ENCODE data around the gene SLC6A5.

SLC6A5 gene

DNA sequence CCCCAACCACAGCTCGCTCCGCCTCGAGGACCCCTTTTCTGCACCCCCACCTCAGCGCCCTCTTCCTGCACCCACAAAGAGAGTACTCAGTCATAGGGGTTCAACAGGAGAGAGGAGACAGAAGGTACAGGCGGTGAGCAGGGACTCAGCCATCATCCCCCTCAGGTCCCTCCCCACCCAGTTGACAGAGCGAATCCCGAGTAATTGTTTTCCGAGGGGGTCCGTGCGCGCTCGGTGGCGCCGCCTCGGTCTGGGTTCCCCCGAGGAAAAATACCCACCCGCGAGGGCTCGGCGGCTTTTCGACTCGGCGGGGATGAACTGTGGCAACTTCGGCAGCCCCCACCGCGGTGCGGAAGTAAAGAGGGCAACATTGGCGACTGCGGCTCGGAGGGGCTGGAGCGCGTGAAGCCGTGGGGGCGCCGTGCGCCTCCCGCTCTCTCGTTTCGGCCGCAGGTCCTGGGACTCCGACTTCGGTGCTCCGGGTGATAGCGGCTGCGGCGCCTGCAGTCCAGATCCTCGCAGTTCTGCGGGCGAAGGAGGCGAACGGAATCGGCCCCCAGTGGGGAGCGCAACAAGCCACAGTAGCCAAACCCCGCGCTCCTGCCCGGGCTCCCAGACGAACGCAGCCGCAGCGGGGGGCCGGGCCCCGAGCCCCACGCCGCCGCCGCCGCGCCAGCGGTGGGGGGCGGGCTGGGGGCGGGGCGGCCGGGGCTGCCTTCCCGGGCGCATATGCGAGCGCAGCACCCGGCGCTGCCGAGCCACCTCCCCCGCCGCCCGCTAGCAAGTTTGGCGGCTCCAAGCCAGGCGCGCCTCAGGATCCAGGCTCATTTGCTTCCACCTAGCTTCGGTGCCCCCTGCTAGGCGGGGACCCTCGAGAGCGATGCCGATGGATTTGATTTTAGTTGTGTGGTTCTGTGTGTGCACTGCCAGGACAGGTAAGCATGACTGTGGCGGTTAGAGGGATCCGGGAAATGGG is 69.7 kb downstream of the SLC6A5 start, which contains the start of gene NELL1:
NELL1 (plus strand) TSS at position 743 of the 976 bp plus-strand sequence.
- Histone ChIP-seq H2BK120ac (ENCODE audit: low read depth, low read length) (peak within 1 kb of the TSS; percentile 36), H3K4me2 (ENCODE audit: insufficient read depth, low read length, poor library complexity, severe bottlenecking) (peak within 1 kb of the TSS; percentile 98), H2AFZ (ENCODE audit: low read length) (peak within 1 kb of the TSS; percentile 83), H3K27ac (replicated peaks; ENCODE audit: low read length) (no peak within 1 kb of the TSS), H3K4me1 (ENCODE audit: control insufficient read depth in 2 of 2, insufficient read depth in 1 of 2, low read depth in 1 of 2, low read length in 2 of 2) (peaks cover 3 to 10% of the 10 kb centered on the region in 2 donors), H3K9me3 (replicated peaks in 1 of 2; ENCODE audit: control insufficient read depth in 2 of 2, insufficient read depth in 1 of 2, low read depth in 1 of 2, low read length in 2 of 2) (no peaks in the 10 kb centered on the region), H3K18ac (ENCODE audit: low read length) (peak within 1 kb of the TSS; percentile 54), H2AK5ac (ENCODE audit: low read depth, low read length) (no peak within 1 kb of the TSS), H4K91ac (ENCODE audit: low read depth, low read length, poor library complexity) (no peak within 1 kb of the TSS), H2BK12ac (ENCODE audit: low read length) (no peak within 1 kb of the TSS), H2BK15ac (ENCODE audit: low read length) (no peak within 1 kb of the TSS), H3K23ac (ENCODE audit: low read depth, low read length, poor library complexity) (peak within 1 kb of the TSS; percentile 70), H2BK5ac (ENCODE audit: low read length) (no peak within 1 kb of the TSS), H3K9ac (ENCODE audit: low read depth, low read length, poor library complexity) (peak within 1 kb of the TSS; percentile 87), H3K4me3 (ENCODE audit: low read length in 2 of 2) (peak within 1 kb of the TSS; percentile 19 to 82), H3K27me3 (ENCODE audit: control insufficient read depth in 3 of 3, insufficient read depth in 3 of 3, low read depth in 1 of 3, low read length in 3 of 3) (peaks cover 17 to 69% (median 54%) of the 10 kb centered on the region in 3 experiments), H3K4ac (ENCODE audit: low read length) (no peak within 1 kb of the TSS), H3K36me3 (replicated peaks in 1 of 2; ENCODE audit: control insufficient read depth in 2 of 2, insufficient read depth in 2 of 2, low read length in 2 of 2) (no peaks in the 10 kb centered on the region), H3K14ac (ENCODE audit: low read length) (no peak within 1 kb of the TSS), H4K8ac (ENCODE audit: low read depth, low read length) (no peak within 1 kb of the TSS), H3K79me1 (ENCODE audit: low read depth, low read length) (no peaks in the 10 kb centered on the region)
- WGBS, 2 donors (ENCODE audit: extremely low coverage in 2 of 2, insufficient read length in 2 of 2, insufficient replicate concordance in 1 of 2) = no CpG with 5 or more reads among the region's 93 CpGs
- DNase-seq (ENCODE audit: low spot score) = no peak

DNA sequence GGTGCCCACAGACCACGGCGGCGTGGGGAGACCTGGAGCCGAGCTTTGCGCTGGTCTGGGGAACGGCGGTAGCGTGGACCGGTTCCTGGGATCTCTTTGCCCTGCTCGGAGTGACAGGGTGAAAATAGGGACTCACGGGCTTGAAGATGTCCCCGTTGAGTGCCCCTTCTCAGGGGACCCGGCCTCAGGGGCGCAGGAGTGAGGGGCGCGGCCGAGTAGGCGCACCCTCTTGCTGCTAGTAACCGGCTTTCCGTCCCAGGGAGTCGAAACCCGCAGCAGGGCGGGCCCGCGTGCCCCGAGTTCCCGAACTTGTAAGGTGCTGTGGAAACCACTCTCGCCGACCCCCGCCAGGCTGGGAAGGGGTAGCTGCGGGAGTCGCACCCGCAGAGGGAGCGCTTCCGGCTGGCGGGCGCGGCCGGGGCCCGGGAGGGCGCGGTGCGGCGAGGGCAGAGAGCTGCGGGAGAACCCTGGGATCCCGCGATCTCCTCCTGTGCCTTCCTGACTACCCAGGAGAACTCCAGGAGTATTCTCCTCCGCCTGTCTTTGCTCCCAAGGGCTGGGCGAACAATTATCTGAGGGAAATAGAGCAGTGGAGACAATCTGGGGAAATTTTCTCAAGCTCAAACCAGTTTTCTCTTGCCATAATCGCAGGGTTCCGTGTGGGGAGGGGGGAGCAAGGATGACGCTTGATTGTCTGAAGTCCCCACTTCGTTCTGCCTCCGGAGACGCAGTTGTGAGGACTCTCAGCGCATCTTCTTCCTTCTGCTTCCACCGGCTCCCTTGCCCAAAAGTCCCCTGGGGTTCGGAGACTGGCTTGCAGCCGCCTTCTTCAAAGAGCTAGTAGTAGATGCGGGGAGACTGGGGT is 70.6 kb downstream of the SLC6A5 start:
- Histone ChIP-seq H2AFZ (ENCODE audit: low read length) (peak overlapping the region; percentile 70), H3K27me3 (ENCODE audit: control insufficient read depth in 3 of 3, insufficient read depth in 3 of 3, low read depth in 1 of 3, low read length in 3 of 3) (peaks cover 17 to 75% (median 54%) of the 10 kb centered on the region in 3 experiments), H3K27ac (replicated peaks; ENCODE audit: low read length) (no peak overlapping the region), H3K4me1 (ENCODE audit: control insufficient read depth in 2 of 2, insufficient read depth in 1 of 2, low read depth in 1 of 2, low read length in 2 of 2) (peaks cover 3 to 10% of the 10 kb centered on the region in 2 donors), H2BK15ac (ENCODE audit: low read length) (no peak overlapping the region), H4K91ac (ENCODE audit: low read depth, low read length, poor library complexity) (no peak overlapping the region), H2BK12ac (ENCODE audit: low read length) (no peak overlapping the region), H2AK5ac (ENCODE audit: low read depth, low read length) (no peak overlapping the region), H3K9ac (ENCODE audit: low read depth, low read length, poor library complexity) (peak overlapping the region; percentile 87), H3K36me3 (replicated peaks in 1 of 2; ENCODE audit: control insufficient read depth in 2 of 2, insufficient read depth in 2 of 2, low read length in 2 of 2) (no peaks in the 10 kb centered on the region), H4K8ac (ENCODE audit: low read depth, low read length) (no peak overlapping the region), H2BK5ac (ENCODE audit: low read length) (no peak overlapping the region), H3K4me2 (ENCODE audit: insufficient read depth, low read length, poor library complexity, severe bottlenecking) (peak overlapping the region; percentile 98), H3K4ac (ENCODE audit: low read length) (no peak overlapping the region), H3K9me3 (replicated peaks in 1 of 2; ENCODE audit: control insufficient read depth in 2 of 2, insufficient read depth in 1 of 2, low read depth in 1 of 2, low read length in 2 of 2) (no peaks in the 10 kb centered on the region), H3K18ac (ENCODE audit: low read length) (peak overlapping the region; percentile 54), H3K79me1 (ENCODE audit: low read depth, low read length) (no peaks in the 10 kb centered on the region), H3K14ac (ENCODE audit: low read length) (no peak overlapping the region), H3K4me3 (ENCODE audit: low read length in 2 of 2) (peak overlapping the region; percentile 19 to 74), H3K23ac (ENCODE audit: low read depth, low read length, poor library complexity) (peak overlapping the region; percentile 70), H2BK120ac (ENCODE audit: low read depth, low read length) (no peak overlapping the region)
- WGBS, 2 donors (ENCODE audit: extremely low coverage in 2 of 2, insufficient read length in 2 of 2, insufficient replicate concordance in 1 of 2) = no CpG with 5 or more reads among the region's 60 CpGs
- DNase-seq (ENCODE audit: low spot score) = no peak

DNA sequence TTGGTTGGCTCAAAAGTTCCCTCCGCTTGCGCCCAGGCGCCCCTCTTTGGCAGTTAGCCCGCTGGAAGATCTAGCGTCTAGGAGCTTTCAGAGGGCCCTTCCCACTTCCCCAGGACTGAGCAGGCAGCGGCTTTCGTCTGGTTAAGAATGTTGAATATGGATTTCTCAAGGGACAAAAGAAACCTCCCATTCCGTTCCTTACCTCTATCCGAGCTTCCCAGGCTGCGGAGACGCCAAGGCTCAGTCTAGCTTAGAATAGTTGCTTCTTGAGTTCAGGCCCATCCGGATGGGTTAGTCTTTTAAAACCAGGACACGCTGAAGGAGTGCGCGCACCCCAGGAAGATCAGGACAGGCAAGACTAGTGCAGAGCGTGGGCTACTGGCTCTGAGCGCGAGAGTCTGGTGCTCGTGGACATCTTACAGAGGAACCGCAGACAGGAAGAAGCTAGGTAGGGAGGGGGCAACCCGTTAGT is 71.6 kb downstream of the SLC6A5 start:
- Histone ChIP-seq H4K8ac (ENCODE audit: low read depth, low read length) (no peak overlapping the region), H3K4me3 (ENCODE audit: low read length in 2 of 2) (no peak overlapping the region)
- no CpG with 5 or more reads among the region's 21 CpGs for WGBS, 2 donors (ENCODE audit: extremely low coverage in 2 of 2, insufficient read length in 2 of 2, insufficient replicate concordance in 1 of 2)

More for the DNA sequence above, 71.6 kb downstream of the SLC6A5 start:
- H3K4me1 ChIP-seq (ENCODE audit: control insufficient read depth in 2 of 2, insufficient read depth in 1 of 2, low read depth in 1 of 2, low read length in 2 of 2) = peaks cover 3 to 10% of the 10 kb centered on the region in 2 donors
- H2BK120ac ChIP-seq (ENCODE audit: low read depth, low read length) = no peak overlapping the region
- no peak overlapping the region for H3K4ac ChIP-seq (ENCODE audit: low read length)
- no peak overlapping the region for H3K4me2 ChIP-seq (ENCODE audit: insufficient read depth, low read length, poor library complexity, severe bottlenecking)
- no peaks in the 10 kb centered on the region for H3K9me3 ChIP-seq (replicated peaks in 1 of 2; ENCODE audit: control insufficient read depth in 2 of 2, insufficient read depth in 1 of 2, low read depth in 1 of 2, low read length in 2 of 2)
- no peak overlapping the region for H2BK5ac ChIP-seq (ENCODE audit: low read length)
- H3K79me1 ChIP-seq (ENCODE audit: low read depth, low read length) = no peaks in the 10 kb centered on the region
- no peak overlapping the region for H2AK5ac ChIP-seq (ENCODE audit: low read depth, low read length)
- DNase-seq (ENCODE audit: low spot score) = no peak
- no peak overlapping the region for H3K9ac ChIP-seq (ENCODE audit: low read depth, low read length, poor library complexity)
- H3K14ac ChIP-seq (ENCODE audit: low read length) = no peak overlapping the region
- no peak overlapping the region for H2AFZ ChIP-seq (ENCODE audit: low read length)
- no peak overlapping the region for H2BK15ac ChIP-seq (ENCODE audit: low read length)
- no peak overlapping the region for H3K18ac ChIP-seq (ENCODE audit: low read length)
- H3K27me3 ChIP-seq (ENCODE audit: control insufficient read depth in 3 of 3, insufficient read depth in 3 of 3, low read depth in 1 of 3, low read length in 3 of 3) = peaks cover 17 to 80% (median 54%) of the 10 kb centered on the region in 3 experiments
- no peak overlapping the region for H3K27ac ChIP-seq (replicated peaks; ENCODE audit: low read length)
- H3K23ac ChIP-seq (ENCODE audit: low read depth, low read length, poor library complexity) = no peak overlapping the region
- H3K36me3 ChIP-seq (replicated peaks in 1 of 2; ENCODE audit: control insufficient read depth in 2 of 2, insufficient read depth in 2 of 2, low read length in 2 of 2) = no peaks in the 10 kb centered on the region
- H2BK12ac ChIP-seq (ENCODE audit: low read length) = no peak overlapping the region
- H4K91ac ChIP-seq (ENCODE audit: low read depth, low read length, poor library complexity) = no peak overlapping the region

All from neuronal stem cell (in vitro differentiated cells).